NCI-H2196 treated with DMSO at 0.1 percent for 48 hours (cell line): Measurements from ENCODE around the gene TIMM9.
"Not testable (repeated sequence)": the region's sequence is repeated elsewhere in the genome, so short reads cannot be mapped to it uniquely, and the experiment has no call there.

Source experiments
- DNase-seq: peaks from one replicate; lab custom pipeline; 2025; ENCODE audit not compliant: unreplicated experiment; lab: John Stamatoyannopoulos, UW

TIMM9 gene, protein sequence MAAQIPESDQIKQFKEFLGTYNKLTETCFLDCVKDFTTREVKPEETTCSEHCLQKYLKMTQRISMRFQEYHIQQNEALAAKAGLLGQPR

DNA sequence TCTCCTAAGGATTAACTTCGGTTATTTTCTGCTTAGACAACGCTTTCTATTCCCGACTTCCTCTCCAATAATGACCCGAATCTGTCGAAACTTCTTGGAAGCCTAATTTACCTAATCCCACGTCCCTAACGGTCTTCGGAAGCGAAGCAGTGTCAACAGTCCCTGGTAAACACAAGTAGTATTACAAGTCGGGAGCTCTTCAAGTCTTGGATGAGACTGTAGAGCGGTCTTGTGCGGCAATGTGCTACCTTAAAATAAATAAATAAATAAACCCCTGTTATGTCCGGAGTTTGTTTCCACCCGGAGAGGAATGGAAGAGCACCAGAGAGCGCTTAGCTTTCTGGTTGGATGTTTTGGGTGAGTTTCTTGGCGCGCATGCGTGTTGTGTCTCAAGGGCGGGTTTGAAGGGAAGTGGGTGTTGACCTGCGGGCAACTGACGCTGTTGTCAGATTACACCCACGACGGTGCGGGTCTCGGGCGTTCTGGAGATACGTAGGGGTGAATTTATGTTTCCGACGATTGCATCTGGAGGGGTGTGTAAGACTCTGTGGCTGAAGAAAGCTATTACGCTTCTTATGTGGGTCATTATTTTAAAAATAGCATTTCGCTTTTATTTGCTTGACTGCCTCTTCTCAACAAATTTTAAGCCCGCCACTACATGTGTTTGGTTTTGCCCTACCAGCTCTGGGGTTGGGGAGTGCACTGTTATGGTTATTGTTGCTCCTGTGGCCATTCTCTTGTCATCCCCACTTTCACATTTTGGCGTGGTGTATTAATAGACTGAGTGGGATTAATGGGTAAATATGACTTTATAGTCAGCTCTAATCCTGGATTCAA, at the start of gene TIMM9, which contains the start of gene KIAA0586:
TIMM9 (minus strand) TSS at position 251 of the 837 bp plus-strand sequence. CDS start 15,586 bp downstream, outside the sequence.
KIAA0586 (plus strand) TSS at position 439 of the 837 bp plus-strand sequence. CDS start 546 bp downstream, outside the sequence.
- DNase-seq = peak; percentile 92

DNA sequence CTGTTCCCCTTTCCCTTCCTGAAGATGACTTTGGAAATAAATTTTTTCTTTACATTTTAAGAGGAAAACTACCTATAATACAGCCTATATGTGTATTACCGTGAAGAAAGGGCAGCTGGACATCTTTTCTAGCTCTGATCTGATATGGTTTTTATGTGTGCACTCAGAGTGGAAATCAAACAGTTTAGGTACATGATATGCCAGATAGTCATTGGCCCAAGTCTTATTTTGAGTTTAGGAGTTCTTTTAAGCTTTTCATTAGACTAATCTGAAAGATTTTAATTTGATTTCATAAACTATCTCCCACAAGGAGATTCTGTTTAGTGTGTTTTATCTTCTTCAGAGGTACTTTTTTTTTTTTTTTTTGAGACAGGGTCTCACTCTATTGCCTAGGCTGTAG, 49.0 kb upstream of the TIMM9 start:
- DNase-seq = no peak

DNA sequence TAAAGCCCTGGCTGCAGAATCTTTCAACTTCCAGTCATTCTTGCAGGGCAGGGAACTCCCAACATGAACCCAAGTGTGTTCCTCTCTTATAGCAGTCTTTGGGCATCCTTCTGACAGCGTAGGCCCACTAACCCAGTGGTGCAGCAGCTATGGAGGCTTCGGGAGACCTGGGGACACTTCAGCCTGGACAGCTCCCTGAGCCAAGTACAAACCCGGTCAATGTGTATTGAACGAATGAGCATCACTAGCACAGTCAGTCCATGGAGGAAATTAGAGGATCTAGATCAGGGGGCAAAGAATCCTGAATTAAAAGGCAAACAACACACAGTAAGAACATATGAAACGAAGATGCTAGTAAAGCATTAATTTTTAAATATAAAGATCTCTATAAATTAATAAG, 42.0 kb upstream of the TIMM9 start:
- no peak for DNase-seq

DNA sequence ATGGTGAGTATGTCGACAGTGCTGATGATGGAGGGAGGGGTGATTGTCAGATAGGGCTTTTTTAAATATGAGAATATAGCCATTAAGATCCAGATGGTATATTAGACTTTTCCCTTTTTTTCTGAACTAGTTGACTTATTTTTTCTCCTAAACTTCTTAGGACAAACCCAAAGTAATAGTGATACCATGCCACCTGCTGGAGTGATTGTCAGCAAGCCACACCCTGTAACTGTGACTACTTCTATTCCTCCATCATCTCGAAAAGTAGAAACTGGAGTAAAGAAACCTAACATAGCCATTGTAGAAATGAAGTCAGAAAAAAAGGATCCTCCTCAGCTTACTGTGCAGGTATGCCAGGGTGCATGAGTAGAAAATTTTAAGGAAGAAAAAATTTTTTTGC, 40.2 kb upstream of the TIMM9 start:
- no peak for DNase-seq

DNA sequence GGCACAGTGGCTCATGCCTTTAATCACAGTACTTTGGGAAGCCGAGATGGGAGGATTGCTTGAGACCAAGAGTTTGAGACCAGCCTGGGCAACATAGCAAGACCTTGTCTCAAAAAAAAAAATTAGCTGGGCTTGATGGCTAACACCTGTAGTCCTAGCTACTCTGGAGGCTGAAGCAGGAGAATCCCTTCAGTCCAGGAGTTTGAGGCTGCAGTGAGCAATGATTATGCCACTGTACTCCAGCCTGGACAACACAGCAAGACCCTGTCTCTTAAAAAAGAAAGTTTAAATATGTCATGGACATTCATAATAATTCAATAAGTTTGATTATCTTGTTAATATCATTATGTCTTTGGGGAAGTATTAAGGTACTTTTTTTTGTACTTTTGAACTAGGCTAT, 39.1 kb upstream of the TIMM9 start:
- DNase-seq = no peak

DNA sequence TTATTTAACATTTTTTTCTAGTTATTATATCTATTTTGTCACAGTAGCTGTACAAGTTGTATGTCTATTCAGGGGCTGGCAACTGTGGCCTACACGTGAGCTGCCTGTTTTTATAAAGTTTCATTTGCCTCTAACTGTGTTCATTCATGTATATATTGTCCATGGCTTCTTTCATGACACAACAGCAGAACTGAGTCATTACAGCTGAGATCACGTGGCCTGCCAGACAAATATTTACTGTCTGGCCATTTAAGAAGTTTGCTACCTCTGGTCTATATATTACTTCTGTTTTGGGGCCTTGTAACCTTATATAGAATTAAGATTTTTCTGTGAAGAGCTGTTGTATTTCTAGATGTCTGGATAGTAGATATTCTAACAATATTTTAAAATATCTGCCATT, 38.1 kb upstream of the TIMM9 start:
- no peak for DNase-seq

DNA sequence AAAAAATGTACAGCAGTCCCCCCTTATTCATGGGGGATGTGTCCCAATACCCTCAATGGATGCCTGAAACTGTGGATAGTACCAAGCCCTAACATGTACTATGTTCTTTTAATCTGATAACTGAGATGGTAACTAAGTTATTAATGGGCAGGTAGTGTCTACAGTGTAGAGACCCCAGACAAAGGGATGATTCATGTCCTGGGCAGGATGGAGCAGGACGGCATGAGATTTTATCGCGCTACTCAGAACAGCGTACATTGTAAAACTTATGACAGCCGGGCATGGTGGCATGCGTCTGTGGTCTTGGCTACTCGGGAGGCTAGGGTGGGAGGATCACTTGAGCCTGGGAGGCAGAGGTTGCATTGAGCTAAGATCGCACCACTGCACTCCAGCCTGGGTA, 37.3 kb upstream of the TIMM9 start:
- no peak for DNase-seq

DNA sequence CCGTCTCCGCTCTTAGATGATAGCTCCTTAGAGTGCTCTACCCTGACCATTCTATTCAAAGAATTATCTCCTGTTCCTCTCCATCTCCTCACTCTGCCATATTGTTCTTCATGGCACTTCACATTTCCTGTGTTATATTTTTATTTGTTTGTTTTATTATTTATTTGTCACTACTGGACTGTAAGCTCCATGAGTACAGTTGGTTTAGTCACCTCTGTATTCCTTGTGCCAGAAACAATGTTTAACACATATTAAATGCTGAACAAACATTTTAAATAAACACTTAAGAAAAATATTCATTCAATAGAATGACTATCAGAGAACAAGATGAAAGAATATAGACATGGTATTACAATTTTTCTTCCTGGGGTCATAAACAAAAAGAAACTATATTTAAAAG, 35.8 kb upstream of the TIMM9 start:
- no peak for DNase-seq

DNA sequence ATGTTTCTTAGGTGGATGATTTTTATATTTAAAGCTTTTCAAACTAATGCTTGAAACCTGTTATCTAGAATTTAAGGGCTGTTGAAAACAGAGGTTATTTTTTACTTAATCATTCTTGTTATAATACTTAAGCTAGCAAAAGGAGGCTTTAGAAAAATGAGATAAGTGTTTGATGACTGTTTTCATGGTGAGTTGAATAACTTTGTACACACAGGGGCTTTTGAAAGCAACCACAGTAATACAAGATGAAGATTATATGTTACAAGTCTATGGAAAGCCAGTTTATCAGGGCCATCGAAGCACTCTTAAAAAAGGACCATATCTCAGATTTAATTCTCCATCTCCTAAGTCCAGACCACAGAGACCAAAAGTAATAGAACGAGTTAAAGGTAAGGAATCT, 33.4 kb upstream of the TIMM9 start:
- no peak for DNase-seq

DNA sequence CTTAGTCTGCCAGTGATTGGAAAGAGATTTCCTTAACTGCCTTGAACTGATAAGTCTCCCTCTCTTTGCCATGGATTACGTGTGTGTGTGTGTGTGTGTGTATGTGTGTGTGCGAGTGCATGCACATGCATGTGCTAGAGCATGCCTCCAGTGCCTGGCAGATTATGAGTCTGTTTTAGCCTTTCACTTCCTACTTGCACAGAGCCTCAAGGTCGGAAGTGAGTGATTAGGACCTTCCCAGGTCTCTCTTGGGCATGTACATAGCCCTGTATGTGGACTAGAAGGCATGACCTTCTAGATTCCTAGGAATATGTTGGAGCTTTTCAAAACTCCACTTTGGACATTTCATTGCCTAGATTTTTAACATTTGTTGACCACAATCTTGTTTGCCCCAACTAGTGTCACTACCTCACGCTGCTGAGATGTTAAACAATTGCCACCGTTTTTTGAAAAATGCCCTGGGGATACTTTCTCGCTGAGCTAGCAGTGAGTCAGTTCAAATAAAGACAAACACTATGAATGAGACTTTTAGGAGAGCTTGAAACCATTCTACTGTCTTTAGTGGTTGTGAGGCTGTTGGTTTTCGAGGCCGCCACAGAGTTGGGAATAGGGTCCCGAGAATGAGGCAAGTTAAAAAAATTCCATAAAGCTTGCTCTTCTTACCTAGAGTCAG, 28.4 kb upstream of the TIMM9 start:
- no peak for DNase-seq

DNA sequence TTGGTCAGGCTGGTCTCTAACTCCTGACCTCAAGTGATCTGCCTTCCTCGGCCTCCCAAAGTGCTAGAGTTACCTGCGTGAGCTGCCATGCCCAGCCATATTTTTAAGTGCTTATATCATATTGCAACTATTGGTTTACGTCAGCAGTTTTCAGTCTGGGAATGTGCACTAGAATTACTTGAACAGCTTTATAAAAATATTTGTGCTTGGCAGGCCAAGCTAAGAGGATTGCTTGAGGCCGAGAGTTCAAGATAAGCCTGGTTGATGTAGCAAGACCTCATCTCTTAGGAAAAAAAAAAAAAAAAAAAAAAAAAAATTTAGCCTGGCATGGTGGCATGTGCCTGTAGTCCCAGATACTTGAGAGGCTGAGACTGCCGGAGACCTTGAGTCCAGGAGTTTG, 17.3 kb upstream of the TIMM9 start:
- DNase-seq = no peak

DNA sequence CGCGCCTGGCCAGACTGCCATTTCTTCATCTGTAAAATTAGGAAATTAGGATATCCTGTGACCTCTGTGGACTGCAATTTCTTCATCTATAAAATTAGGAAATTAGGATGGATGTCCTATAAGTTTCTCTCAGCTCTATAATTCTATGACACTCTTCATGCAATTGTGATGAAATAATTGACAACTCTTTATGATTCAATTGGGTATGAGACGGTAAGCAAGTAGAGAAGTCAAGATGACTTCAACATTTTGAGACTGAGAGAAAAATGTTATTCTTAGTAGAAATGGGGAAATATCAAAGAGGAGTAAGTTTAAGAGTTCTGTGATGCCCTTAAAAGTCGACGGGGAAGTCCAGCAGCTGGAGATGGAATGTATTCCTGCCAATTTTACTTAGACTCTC, 12.1 kb upstream of the TIMM9 start:
- no peak for DNase-seq

DNA sequence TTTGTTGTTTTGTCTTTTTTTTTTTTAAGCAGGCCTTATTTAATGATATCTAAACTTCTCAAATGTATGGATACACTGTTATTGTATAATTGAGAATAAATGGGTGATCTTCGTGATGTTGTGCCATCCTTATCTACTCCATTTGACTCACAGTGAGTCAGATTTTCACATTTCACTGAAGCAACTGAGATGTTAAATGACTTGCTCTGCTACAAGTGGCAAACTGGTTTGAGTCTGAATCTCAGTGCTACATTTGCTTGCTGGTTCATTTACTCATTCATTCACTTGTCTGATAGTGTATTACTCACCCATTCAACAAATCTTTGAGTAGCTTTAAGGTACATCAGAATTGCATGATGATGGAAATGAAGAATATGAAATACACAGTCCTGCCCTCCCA, 2.8 kb upstream of the TIMM9 start:
- no peak for DNase-seq

DNA sequence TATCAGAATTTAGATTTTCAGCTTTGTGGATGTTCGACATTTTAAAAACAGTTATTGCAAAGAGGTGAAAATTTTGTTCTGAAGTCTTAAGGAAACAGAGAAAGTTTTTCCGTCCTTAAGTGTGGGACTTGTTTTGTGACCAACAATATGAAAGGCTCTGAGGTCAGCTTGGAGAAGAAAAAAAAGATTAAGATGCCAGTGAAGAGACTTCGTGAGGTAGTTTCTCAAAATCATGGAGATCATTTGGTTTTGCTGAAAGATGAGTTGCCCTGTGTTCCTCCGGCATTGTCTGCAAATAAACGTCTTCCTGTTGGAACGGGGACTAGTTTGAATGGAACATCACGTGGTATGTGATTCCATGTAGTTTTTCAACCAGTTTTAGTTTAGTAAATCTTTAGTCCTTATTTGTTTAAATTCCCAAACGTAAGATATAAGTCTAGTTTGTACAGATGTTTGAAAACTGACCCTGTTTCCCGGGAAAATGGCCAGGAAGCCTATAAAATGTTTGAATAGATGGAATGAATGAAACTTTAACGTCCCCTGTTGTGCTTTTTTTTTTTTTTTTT, 870 bp upstream of the TIMM9 start:
- peak; percentile 28 for DNase-seq

DNA sequence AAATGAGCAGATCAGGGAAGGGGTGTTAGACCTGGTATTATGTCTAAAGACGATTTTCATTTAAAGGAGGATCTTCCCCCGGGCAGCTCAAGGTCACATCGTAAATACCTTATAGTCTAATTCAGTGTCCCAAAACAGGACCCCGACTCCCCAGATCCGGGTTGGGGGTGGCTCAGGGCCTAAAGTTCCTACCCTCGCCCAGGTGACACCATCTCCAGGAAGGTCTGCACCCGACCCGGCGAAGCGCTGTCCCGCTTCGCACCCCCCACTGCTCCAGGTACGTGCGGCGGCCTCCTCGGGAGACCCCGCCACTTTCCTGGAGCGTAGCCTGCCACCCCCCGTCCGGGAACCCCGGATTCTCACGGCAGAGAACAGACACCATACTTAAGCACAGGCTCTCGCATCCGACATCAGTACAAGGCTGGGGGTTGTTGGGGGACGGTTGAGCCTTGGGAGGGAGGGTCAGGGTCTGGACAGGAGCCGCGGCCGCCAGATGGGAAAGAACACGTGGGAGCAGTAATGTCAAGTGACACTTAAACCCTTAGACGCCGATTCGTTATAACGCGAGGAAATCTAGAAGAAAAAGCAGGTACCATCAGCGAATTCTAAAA, 556 bp downstream of the TIMM9 start:
- peak; percentile 45 for DNase-seq

DNA sequence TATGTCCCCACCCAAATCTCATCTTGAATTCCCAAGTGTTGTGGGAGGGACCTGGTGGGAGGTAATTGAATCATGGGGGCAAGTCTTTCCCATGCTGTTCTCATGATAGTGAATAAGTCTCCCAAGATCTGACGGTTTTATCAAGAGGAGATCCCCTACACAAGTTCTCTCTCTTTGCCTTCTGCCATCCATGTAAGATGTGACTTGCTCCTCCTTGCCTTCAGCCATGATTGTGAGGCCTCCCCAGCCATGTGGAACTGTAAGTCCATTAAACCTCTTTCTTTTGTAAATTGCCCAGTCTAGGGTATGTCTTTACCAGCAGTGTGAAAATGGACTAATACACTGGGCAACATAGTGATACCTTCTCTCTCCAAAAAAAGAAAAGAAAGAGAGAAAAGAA, 10.4 kb downstream of the TIMM9 start:
- DNase-seq = not testable (repeated sequence)

DNA sequence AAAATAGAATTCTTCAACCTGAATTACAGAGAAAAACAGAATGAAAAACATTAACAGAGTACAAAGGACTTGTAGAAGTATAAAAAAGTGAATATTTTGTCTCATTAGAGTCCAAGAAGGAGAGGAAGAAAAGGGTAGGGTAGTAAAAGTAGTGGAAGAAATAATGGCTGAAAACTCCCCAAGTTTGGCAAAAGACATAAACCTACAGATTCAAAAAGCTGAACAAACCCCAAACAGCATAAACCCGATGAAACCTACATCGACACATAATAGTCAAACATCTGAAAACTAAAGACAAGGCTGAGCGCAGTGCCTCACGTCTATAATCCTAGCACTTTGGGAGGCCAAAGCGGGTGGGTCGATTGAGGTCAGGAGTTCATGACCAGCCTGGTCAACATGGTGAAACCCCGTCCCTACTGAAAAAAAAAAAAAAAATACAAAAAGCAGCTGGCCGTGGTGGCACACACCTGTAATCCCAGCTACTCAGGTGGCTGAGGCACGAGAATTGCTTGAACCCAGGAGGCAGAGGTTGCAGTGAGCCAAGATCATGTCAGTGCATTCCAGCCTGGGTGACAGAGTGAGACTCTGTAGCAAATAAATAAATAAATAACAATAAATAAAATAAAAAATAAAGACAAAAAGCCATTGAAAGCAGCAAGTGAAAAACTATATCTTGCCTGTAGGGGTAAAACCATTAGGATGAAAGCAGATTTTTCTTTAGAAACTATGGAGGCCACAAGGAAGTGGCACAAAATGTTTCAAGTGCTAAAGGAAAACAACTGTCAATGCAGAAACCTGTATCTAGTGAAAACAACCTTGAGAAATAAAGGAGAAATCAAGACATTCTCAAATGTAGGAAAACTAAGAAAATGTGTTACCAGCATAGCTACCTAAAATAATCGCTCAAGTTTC, 11.4 kb downstream of the TIMM9 start:
- DNase-seq = no peak

DNA sequence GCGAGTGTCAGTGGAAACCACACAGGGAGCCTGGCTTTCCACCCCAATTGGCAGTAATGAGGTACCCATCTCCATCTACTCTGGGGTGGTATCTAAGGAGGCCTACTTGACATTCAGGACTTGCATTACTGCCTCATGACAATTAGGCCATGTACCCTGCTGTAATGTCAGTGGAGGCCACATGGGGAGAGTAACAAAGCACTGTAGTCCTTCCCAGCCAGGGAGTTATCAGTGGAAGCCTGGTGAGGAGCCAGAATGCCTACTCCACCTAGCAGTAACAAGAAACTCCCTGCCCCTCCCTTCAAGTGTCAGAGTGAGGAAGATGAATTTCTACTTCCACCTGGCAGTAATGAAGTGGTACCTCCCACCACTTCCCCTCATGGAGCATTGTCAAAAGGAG, 12.5 kb downstream of the TIMM9 start:
- no peak for DNase-seq

DNA sequence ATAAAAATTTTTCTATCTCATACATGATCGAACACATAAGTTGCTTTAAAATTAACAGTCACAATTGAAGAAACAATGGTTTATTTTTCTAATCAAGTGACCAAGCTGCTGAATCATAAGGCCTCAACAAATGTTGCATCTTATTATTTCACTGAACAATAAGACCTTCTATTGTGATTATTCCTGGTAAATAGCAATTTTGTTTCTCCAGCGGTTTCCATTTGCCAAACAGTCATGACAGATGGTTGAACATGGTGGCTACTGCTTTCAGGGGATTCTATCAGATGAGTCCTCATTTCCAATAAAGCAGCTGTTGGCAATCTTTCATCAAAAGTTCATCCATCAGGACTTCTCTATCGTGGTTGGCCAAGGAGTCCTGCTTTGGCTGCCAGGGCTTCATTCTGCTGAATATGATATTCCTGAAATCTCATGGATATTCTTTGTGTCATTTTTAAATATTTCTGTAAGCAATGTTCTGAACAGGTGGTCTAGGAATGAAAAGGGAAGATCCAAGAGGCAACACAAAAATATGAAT, 18.6 kb downstream of the TIMM9 start:
- DNase-seq = no peak

DNA sequence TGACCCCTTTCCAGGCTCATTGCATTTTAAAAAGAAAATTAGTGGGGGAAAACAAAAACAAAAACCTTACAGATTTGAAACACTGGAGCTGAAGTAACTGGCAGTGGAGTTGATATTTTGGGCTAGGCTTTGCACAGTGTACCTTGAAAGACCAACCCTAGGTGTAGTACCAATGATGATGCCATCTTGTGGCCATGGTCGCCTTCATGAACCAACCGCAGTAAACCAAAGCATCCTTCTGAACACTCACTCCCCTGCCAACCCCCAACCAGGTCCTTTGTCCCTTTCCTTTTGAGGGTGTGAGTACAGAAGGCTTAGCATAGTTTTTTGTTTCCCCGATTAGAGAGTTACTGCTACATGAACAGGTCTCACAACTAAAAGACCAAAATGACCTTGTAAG, 25.7 kb downstream of the TIMM9 start:
- no peak for DNase-seq
